Endothelial cell of umbilical vein (primary cell): Measurements from ENCODE around the gene PFAS.
A peak's percentile ranks its signal among the peaks of the same experiment; 100 is the strongest.

ENCODE experiments used
- POLR2AphosphoS5 ChIP-seq: IDR thresholded peaks from 2 replicates; pipeline ENCODE4 v1.6.1; 2012; ENCODE audit warnings: low read depth, mild to moderate bottlenecking, control low read depth, low read length, moderate library complexity; ENCODE audit not compliant: insufficient read depth
- TF ChIP-seq, protein P1 (sequence below), 2 donors: IDR thresholded peaks; 1 replicate in 1 of 2; 2 replicates in 1 of 2; pipeline ENCODE4 v1.5.1; 2011; ENCODE audit warnings: low read length in 2 of 2, mild to moderate bottlenecking in 2 of 2, moderate library complexity in 2 of 2, control low read depth in 1 of 2, inconsistent platforms in 1 of 2, low read depth in 1 of 2; ENCODE audit not compliant: insufficient read depth in 1 of 2; ENCODE audit errors: extremely low read depth in 1 of 2
- TF ChIP-seq, protein P2 (sequence below): IDR thresholded peaks from 2 replicates; pipeline ENCODE4 v1.6.1; 2011; ENCODE audit not compliant: insufficient read depth, insufficient read length

DNA sequence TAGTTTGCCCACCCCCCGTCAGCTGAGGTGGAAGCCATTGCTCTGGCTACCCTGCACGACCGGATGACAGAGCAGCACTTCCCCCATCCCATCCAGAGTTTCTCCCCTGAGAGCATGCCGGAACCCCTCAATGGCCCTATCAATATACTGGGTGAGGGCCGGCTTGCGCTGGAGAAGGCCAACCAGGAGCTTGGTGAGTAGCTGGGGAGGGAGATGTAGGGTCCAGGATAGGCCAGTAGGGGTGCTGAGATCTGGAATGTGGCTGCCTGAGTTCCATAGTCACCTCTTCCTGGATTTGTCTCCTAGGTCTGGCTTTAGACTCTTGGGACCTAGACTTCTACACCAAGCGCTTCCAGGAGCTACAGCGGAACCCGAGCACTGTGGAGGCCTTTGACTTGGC, 6.4 kb downstream of the PFAS start:
- TF ChIP-seq, protein P1, sequence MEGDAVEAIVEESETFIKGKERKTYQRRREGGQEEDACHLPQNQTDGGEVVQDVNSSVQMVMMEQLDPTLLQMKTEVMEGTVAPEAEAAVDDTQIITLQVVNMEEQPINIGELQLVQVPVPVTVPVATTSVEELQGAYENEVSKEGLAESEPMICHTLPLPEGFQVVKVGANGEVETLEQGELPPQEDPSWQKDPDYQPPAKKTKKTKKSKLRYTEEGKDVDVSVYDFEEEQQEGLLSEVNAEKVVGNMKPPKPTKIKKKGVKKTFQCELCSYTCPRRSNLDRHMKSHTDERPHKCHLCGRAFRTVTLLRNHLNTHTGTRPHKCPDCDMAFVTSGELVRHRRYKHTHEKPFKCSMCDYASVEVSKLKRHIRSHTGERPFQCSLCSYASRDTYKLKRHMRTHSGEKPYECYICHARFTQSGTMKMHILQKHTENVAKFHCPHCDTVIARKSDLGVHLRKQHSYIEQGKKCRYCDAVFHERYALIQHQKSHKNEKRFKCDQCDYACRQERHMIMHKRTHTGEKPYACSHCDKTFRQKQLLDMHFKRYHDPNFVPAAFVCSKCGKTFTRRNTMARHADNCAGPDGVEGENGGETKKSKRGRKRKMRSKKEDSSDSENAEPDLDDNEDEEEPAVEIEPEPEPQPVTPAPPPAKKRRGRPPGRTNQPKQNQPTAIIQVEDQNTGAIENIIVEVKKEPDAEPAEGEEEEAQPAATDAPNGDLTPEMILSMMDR (IDR thresholded peaks at IDR 0.05; ENCODE audit: extremely low read depth in 1 of 2, insufficient read depth in 1 of 2, low read depth in 1 of 2, low read length in 2 of 2) = peak in 1 of 2 donors; percentile 22
- TF ChIP-seq POLR2AphosphoS5 = no peak
- TF ChIP-seq, protein P2, sequence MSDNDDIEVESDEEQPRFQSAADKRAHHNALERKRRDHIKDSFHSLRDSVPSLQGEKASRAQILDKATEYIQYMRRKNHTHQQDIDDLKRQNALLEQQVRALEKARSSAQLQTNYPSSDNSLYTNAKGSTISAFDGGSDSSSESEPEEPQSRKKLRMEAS = no peak
